Heart right ventricle (tissue), 16 donors: ENCODE data around the gene SLC35F1. TPM values are rescaled to one million over a fixed set of nuclear protein-coding genes. Genes with fewer than 3 reads are reported as not detected.

Experiments
- ATAC-seq, 8 donors: fragments of 200-7000 bp; cut with Tn5 transposase; one replicate each; pipeline ENCODE4 v1.9.1; 2020; ENCODE audit warnings: mild to moderate bottlenecking in 8 of 8, moderate library complexity in 8 of 8, moderate number of reproducible peaks in 1 of 8
- DNase-seq, 2 donors: peaks; one replicate each; pipeline ENCODE4 v3.0.0-alpha.2; 2020
- H3K27ac ChIP-seq, 10 donors: fragments of 200-600 bp; sonication (generic) in 2 of 10; one replicate each; pipeline versions ENCODE4 v1.5.0 to v1.8.0; 2020 to 2022; ENCODE audit warnings: mild to moderate bottlenecking in 3 of 10
- H3K27me3 ChIP-seq, 7 donors: fragments of 200-600 bp; one replicate each; pipeline ENCODE4 v1.8.0; 2021 to 2022; ENCODE audit warnings: mild to moderate bottlenecking in 2 of 7
- H3K36me3 ChIP-seq, 9 donors: fragments of 200-600 bp; sonication (generic) in 1 of 9; one replicate each; pipeline versions ENCODE4 v1.5.0 to v1.8.0; 2020 to 2022; ENCODE audit warnings: mild to moderate bottlenecking in 2 of 9
- H3K4me1 ChIP-seq, 9 donors: fragments of 200-600 bp; sonication (generic) in 1 of 9; one replicate each; pipeline versions ENCODE4 v1.5.0 to v1.8.0; 2020 to 2022; ENCODE audit warnings: mild to moderate bottlenecking in 4 of 9
- H3K4me3 ChIP-seq, 10 donors: fragments of 200-600 bp; sonication (generic) in 2 of 10; one replicate each; pipeline versions ENCODE4 v1.5.0 to v1.8.0; 2020 to 2022; ENCODE audit warnings: mild to moderate bottlenecking in 7 of 10, moderate library complexity in 2 of 10
- H3K9me3 ChIP-seq, 11 donors: fragments of 200-600 bp in 10 of 11; sonication (generic) in 2 of 11; one replicate each; pipeline versions ENCODE4 v1.5.0 to v1.8.0; 2013 to 2022; ENCODE audit warnings: mild to moderate bottlenecking in 2 of 11, control low read depth in 1 of 11, moderate library complexity in 1 of 11
- WGBS, 2 donors: extraction: QIAGEN DNeasy Blood & Tissue Kit; methylation state at CpG; one replicate each; pipeline ENCODE4 v1.1.7; 2013; ENCODE audit warnings: inconsistent platforms in 1 of 2; 5-methylcytosine and 5-hydroxymethylcytosine counted together
- intact Hi-C, 10 donors: fragments of 100-400 bp; cut with DNase I; formaldehyde crosslinking; loops; one replicate each; pipeline versions ENCODE4 v1.11.1 to v1.14.2; 2022
- polyA plus RNA-seq, 2 donors: library from polyadenylated mRNA; stranded (reverse); fragments of 200-250 nt; gene quantifications; one replicate each; pipeline ENCODE4 v1.2.3, GENCODE V29; 2013
- total RNA-seq, 10 donors: library from RNA; stranded (reverse); fragmentation: NEBNext Ultra II Directional in 3 of 10; extraction: Animal tissue kit (Norgen Biotek cat#: 25700) in 3 of 10; gene quantifications; one replicate each; pipeline versions ENCODE4 v1.2.1 to v1.2.4, GENCODE V29; 2021 to 2023
- TF ChIP-seq, protein P1 (sequence below), 9 donors: fragments of 200-600 bp; sonication (generic) in 2 of 9; IDR thresholded peaks; one replicate each; pipeline versions ENCODE4 v1.5.0 to v1.8.0; 2021 to 2022; ENCODE audit warnings: antibody characterized with exemption in 9 of 9, mild to moderate bottlenecking in 5 of 9, moderate library complexity in 1 of 9
- donor health status: Arrhythmogenic right ventricular cardiomyopathy.
- donor health status: ischemic (EF 13 %, LVEDD 7.1; RV severe dilation, severe dysfunction).
- donor health status: healthy with polysubstance abuse.
- donor health status: DM: no; HTN: yes; CAD: no.
- donor health status: DM: no; HTN: no; CAD: no.
- donor health status: ischemic (EF 25% LVEDD 6.9; RV normal size, moderate dysfunction).
- donor health status: ischemic (EF 25% LVEDD 5.7; RV mildly dilated, moderate dysfunction).
- donor health status: healthy.
- donor health status: DM: yes; HTN: yes; CAD: no.
- donor health status: Ischemic cardiomyopathy.
- donor health status: ischemic (EF 35%, LVEDD 5.7; RV mildly dilated, moderate dysfunction).
- donor health status: nonischemic (EF 11% LVEDD 7.7; RV severe dilation, severe dysfunction).
- donor health status: DM: yes; HTN: yes; CAD: no.
- donor health status: PGD.
- donor health status: ischemic (EF 29% LVEDD 5.4; RV normal size, mild dysfunction).
- donor health status: nonischemic (EF 23%, LVEDD 6.1; RV moderate dilation, normal function).

The SLC35F1 gene
- total and polyA plus RNA-seq, 12 donors: 0.75 to 17.7 (median 6.3) TPM

DNA sequence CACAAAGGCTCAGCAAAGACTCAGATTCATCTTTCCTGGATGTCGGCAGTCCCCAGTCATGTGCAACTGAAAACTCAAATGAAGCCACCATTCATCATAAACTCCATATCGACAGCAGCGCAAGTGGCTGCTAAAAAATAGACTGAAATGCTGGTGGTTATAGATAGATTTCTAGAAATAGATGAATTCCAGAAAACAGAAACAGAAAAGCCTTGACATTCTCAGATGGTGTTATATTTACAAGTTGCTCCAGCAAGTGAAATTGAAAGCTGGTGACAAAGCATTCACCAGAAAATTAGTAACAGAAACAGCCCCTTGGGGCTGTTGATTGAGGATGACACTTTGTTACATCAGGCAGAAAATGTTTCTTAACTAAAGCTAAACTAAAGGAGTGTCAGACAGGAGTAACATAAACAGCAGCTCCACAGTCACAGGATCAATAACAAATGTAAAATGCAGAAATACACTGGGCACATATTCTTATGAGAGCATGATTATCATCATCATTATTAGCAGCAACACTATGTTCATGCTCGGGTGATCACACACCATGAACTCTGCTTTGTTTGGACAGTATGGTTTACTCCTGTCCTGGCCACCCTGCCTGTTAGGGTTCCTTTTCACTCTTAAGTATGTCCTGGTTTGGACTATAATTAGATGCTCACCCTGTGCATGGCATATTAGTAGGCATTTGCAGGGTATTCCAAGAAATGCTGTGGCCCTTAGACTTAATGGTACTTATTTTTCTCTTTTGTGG, 36.4 kb upstream of the SLC35F1 start:
- Histone ChIP-seq H3K4me3 (no peak overlapping the region), H3K27me3 (no peaks in the 10 kb centered on the region), H3K27ac (no peak overlapping the region), H3K4me1 (no peaks in the 10 kb centered on the region), H3K9me3 (peaks cover 0 to 7% (median 0%) of the 10 kb centered on the region in 11 donors), H3K36me3 (no peaks in the 10 kb centered on the region)
- DNase-seq: no peak
- WGBS, 2 donors: 81 to 90% methylated on average over 4 of the region's 4 CpGs
- intact Hi-C loops: no loop called here
- ATAC-seq: no peak
- TF ChIP-seq, protein P1, sequence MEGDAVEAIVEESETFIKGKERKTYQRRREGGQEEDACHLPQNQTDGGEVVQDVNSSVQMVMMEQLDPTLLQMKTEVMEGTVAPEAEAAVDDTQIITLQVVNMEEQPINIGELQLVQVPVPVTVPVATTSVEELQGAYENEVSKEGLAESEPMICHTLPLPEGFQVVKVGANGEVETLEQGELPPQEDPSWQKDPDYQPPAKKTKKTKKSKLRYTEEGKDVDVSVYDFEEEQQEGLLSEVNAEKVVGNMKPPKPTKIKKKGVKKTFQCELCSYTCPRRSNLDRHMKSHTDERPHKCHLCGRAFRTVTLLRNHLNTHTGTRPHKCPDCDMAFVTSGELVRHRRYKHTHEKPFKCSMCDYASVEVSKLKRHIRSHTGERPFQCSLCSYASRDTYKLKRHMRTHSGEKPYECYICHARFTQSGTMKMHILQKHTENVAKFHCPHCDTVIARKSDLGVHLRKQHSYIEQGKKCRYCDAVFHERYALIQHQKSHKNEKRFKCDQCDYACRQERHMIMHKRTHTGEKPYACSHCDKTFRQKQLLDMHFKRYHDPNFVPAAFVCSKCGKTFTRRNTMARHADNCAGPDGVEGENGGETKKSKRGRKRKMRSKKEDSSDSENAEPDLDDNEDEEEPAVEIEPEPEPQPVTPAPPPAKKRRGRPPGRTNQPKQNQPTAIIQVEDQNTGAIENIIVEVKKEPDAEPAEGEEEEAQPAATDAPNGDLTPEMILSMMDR (IDR thresholded peaks at IDR 0.05): no peak

DNA sequence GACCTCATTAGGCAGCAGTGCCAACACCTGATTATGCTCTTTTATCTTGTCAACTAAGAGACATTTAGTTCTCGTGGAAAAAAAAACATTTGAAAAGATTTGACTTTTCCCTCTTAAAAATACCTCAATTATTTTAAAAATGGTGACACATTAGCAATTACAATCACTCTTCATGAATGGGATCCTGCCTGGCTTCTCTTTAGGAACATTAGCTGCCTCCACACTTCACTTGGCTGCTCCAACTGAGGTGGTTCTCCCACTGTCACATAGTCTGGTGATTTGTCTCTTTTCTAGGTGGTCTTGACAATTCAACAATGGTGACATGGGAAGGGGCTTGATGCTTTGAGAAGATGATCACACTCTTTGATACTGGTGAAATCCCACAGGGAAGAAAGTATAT, 26.2 kb upstream of the SLC35F1 start:
- DNase-seq (no peak), ATAC-seq (no peak)
- Histone ChIP-seq H3K4me3 (no peak overlapping the region), H3K36me3 (no peaks in the 10 kb centered on the region), H3K4me1 (no peaks in the 10 kb centered on the region), H3K9me3 (no peaks in the 10 kb centered on the region), H3K27ac (no peak overlapping the region), H3K27me3 (peaks cover 0 to 9% (median 0%) of the 10 kb centered on the region in 7 donors)
- WGBS, 2 donors: 18 to 50% methylated on average over 1 of the region's 1 CpG
- TF ChIP-seq, protein P1 (IDR thresholded peaks at IDR 0.05): no peak
- intact Hi-C loops: no loop called here

DNA sequence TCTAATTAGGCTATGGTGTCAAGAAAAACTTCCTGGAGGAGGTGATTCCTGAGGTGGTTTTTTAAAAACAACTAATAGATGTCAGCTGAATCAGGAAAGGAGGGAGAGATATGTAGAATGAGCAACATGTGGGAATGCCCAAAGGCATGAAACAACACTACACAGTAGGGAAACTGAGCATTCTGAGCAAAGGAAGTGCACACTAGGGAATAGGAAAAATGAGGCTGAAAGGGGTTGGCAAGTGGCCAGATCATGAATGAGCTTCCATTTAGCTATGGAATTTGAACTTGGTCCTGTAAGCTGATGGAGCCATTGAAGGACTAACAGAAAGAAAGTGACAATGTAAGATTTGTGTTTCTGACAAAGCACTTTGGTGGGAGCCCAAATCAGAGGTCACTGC, 16.9 kb upstream of the SLC35F1 start:
- no peak for DNase-seq
- Histone ChIP-seq H3K4me3 (no peak overlapping the region), H3K36me3 (no peaks in the 10 kb centered on the region), H3K4me1 (no peaks in the 10 kb centered on the region), H3K27me3 (peaks cover 0 to 12% (median 0%) of the 10 kb centered on the region in 7 donors), H3K27ac (no peak overlapping the region), H3K9me3 (no peaks in the 10 kb centered on the region)
- no peak for ATAC-seq
- TF ChIP-seq, protein P1 (IDR thresholded peaks at IDR 0.05): no peak
- intact Hi-C loops: no loop called here

DNA sequence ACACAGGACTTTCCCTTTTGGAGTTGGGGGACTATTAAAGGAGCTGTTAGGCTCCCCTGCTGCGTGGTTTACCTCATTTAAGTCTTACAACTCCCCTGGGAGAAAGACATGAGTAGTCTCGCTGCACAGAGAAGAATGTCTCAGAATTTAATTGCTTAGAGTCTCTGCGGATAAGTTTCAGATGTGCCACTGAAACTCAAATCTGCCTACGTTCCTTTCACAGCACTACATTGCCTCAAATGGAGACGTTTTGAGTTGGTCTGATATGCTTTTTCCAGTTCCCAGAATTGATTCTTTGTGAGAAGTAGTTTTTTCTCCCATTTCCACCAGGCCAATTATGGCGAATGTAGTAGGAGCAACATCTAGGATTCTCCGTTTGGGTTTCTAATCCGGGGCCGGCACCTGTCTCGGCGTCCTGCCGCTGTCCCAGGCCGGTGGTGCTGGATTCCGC, 532 bp upstream of the SLC35F1 start:
- Histone ChIP-seq H3K27me3 (peaks cover 6 to 77% (median 54%) of the 10 kb centered on the region in 7 donors), H3K27ac (no peak overlapping the region), H3K36me3 (no peaks in the 10 kb centered on the region), H3K9me3 (no peaks in the 10 kb centered on the region), H3K4me1 (peaks cover 0 to 18% (median 9%) of the 10 kb centered on the region in 9 donors), H3K4me3 (peak overlapping the region in 9 of 10 donors; percentile 48 to 67 (median 57))
- intact Hi-C loops: loop anchor here in 1 of 10 donors (10.0 kb wide), 1 partner anchor 358 kb away; no protein-coding TSS in a partner anchor
- TF ChIP-seq, protein P1 (IDR thresholded peaks at IDR 0.05): no peak
- ATAC-seq: peak in 7 of 8 donors; percentile 27 to 67 (median 44)
- whole genome bisulfite sequencing, 2 donors: 7 to 9% methylated on average over 14 of the region's 14 CpGs
- no peak for DNase-seq
